ENCODE results near the gene TWNK.
"Not testable (repeated sequence)": the region's sequence is repeated elsewhere in the genome, so short reads cannot be mapped to it uniquely, and the experiment has no call there.

Gene TWNK

GRCh38 chr10:101030496-101031127 lies 43.3 kb downstream of the TWNK start:
- DNase-seq (ENCODE audit: low read depth in 2 of 2) = no peak

- peak; percentile 91 to 97 for DNase-seq (ENCODE audit: low read depth in 2 of 2)
Observed at GRCh38 chr10:101031128-101031795, 43.9 kb downstream of the TWNK start, which contains the start of the genes PDZD7 and SFXN3. Gene PDZD7 (minus strand): TSS chr10:101031129. CDS start chr10:101030219, 910 bp downstream. Gene SFXN3 (plus strand): TSS chr10:101031234. CDS start chr10:101034695, 3,461 bp downstream.

- DNase-seq (ENCODE audit: low read depth in 2 of 2) = peak; percentile 52 to 67
Observed at GRCh38 chr10:101031796-101032636, 44.7 kb downstream of the TWNK start.

- peak; percentile 25 to 35 for DNase-seq (ENCODE audit: low read depth in 2 of 2)
Observed at GRCh38 chr10:101032637-101033224, 45.4 kb downstream of the TWNK start.

GRCh38 chr10:101033276-101033675 lies 45.9 kb downstream of the TWNK start:
- no peak for DNase-seq (ENCODE audit: low read depth in 2 of 2)

GRCh38 chr10:101034404-101034803 lies 47.1 kb downstream of the TWNK start:
- not testable (repeated sequence) for DNase-seq (ENCODE audit: low read depth in 2 of 2)

- no peak for DNase-seq (ENCODE audit: low read depth in 2 of 2)
Observed at GRCh38 chr10:101035314-101035713, 48.0 kb downstream of the TWNK start.

- DNase-seq (ENCODE audit: low read depth in 2 of 2) = no peak
Observed at GRCh38 chr10:101035916-101036702, 48.8 kb downstream of the TWNK start.

GRCh38 chr10:101036726-101037125 lies 49.4 kb downstream of the TWNK start:
- no peak for DNase-seq (ENCODE audit: low read depth in 2 of 2)

- no peak for DNase-seq (ENCODE audit: low read depth in 2 of 2)
Observed at GRCh38 chr10:101038484-101038883, 51.1 kb downstream of the TWNK start.

GRCh38 chr10:101040061-101040460 lies 52.7 kb downstream of the TWNK start:
- DNase-seq (ENCODE audit: low read depth in 2 of 2) = no peak

- no peak for DNase-seq (ENCODE audit: low read depth in 2 of 2)
Observed at GRCh38 chr10:101040851-101041250, 53.5 kb downstream of the TWNK start.

- peak in 1 of 2 donors; percentile 63 for DNase-seq (ENCODE audit: low read depth in 2 of 2)
Observed at GRCh38 chr10:101041252-101041761, 54.0 kb downstream of the TWNK start.

GRCh38 chr10:101042118-101042517 lies 54.8 kb downstream of the TWNK start:
- DNase-seq (ENCODE audit: low read depth in 2 of 2) = no peak

- DNase-seq (ENCODE audit: low read depth in 2 of 2) = peak; percentile 80 to 89
Observed at GRCh38 chr10:101042667-101043362, 55.5 kb downstream of the TWNK start.

GRCh38 chr10:101043363-101043707 lies 56.0 kb downstream of the TWNK start:
- no peak for DNase-seq (ENCODE audit: low read depth in 2 of 2)
